Pancreas (tissue), 10 donors: Measurements from ENCODE around the gene INPP5D. TPM values are rescaled to one million over a fixed set of nuclear protein-coding genes. Genes with fewer than 3 reads are reported as not detected.
A peak's percentile ranks its signal among the peaks of the same experiment; 100 is the strongest.

Source experiments
- ATAC-seq, 4 donors: fragments of 200-7000 bp; cut with Tn5 transposase; one replicate each; pipeline versions ENCODE4 v1.8.0 to v1.9.1; 2020; ENCODE audit warnings: mild to moderate bottlenecking in 4 of 4, moderate library complexity in 4 of 4
- DNase-seq, 6 donors: peaks; one replicate each; pipeline ENCODE4 v3.0.0-alpha.2; 2020
- FAIRE-seq: peaks from 2 replicates; lab custom pipeline; 2012; peaks lifted over from hg19 to GRCh38; lab: Jason Lieb, UNC
- H3K27ac ChIP-seq, 4 donors: fragments of 200-600 bp; sonication (generic); 1 replicate in 3 of 4; 2 replicates in 1 of 4; pipeline versions ENCODE4 v1.5.0 to v1.8.0; 2020
- H3K27me3 ChIP-seq, 4 donors: fragments of 200-600 bp; one replicate each; pipeline ENCODE4 v1.8.0; 2021
- H3K36me3 ChIP-seq, 3 donors: fragments of 200-600 bp; sonication (generic) in 1 of 3; one replicate each; pipeline versions ENCODE4 v1.5.0 to v1.8.0; 2020 to 2021
- H3K4me1 ChIP-seq, 3 donors: fragments of 200-600 bp; one replicate each; pipeline ENCODE4 v1.8.0; 2021
- H3K4me3 ChIP-seq, 4 donors: fragments of 200-600 bp; sonication (generic) in 2 of 4; one replicate each; pipeline versions ENCODE4 v1.5.0 to v1.8.0; 2020 to 2021
- H3K9me3 ChIP-seq, 4 donors: fragments of 200-600 bp; one replicate each; pipeline ENCODE4 v1.8.0; 2021
- CTCF ChIP-seq, 4 donors: fragments of 200-600 bp; sonication (generic) in 3 of 4; IDR thresholded peaks; one replicate each; pipeline versions ENCODE4 v1.5.0 to v1.8.0; 2021; ENCODE audit warnings: antibody characterized with exemption in 4 of 4
- WGBS, 2 donors: extraction: QIAGEN DNeasy Blood & Tissue Kit; methylation state at CpG; one replicate each; pipeline ENCODE4 v1.1.7; 2013; 5-methylcytosine and 5-hydroxymethylcytosine counted together
- intact Hi-C, 3 donors: fragments of 100-400 bp; cut with DNase I; formaldehyde crosslinking; loops; one replicate each; pipeline versions ENCODE4 v1.11.1 to v1.14.2; 2022
- polyA plus RNA-seq, 2 donors: library from polyadenylated mRNA; stranded (reverse); fragments of 200-250 nt; gene quantifications; one replicate each; pipeline ENCODE4 v1.2.3, GENCODE V29; 2013
- total RNA-seq, 6 donors: library from RNA; stranded (reverse); fragmentation: NEBNext Ultra II Directional in 4 of 6; extraction: Animal tissue kit (Norgen Biotek cat#: 25700) in 4 of 6; gene quantifications; one replicate each; pipeline versions ENCODE4 v1.2.1 to v1.2.4, GENCODE V29; 2021 to 2023
- donor health status: healthy with polysubstance abuse.
- donor health status: DM: no; HTN: no; CAD: no; lungs with moderate emphysema.
- donor health status: DM: no; HTN: no; CAD: no.
- donor health status: control.
- donor health status: control.
- donor health status: Bipolar disorder and iron deficiency.
- donor health status: DM: yes; HTN: yes; CAD: no.
- donor health status: DM: no; HTN: no; CAD: no.
- donor health status: DM: no; HTN: no; CAD: no.
- donor health status: DM: yes; HTN: yes; CAD: no.

INPP5D gene
- total and polyA plus RNA-seq, 8 donors = 1.1 to 11.4 (median 2.3) TPM

GRCh38 chr2:233209533-233210171 lies 149.5 kb downstream of the INPP5D start:
- FAIRE-seq (no peak), DNase-seq (no peak), ATAC-seq (peak in 3 of 4 donors; percentile 53 to 62 (median 62))
- intact Hi-C loops = no loop called here
- no peak for TF ChIP-seq CTCF (IDR thresholded peaks at IDR 0.05)
- 39 to 45% methylated on average over 10 of the region's 10 CpGs for WGBS, 2 donors
- H3K4me1 ChIP-seq = no peaks in the 10 kb centered on the region
- no peak overlapping the region for H3K4me3 ChIP-seq
- H3K36me3 ChIP-seq = no peaks in the 10 kb centered on the region
- no peak overlapping the region for H3K27ac ChIP-seq
- H3K27me3 ChIP-seq = no peaks in the 10 kb centered on the region
- no peaks in the 10 kb centered on the region for H3K9me3 ChIP-seq

GRCh38 chr2:233210281-233210680 lies 150.1 kb downstream of the INPP5D start:
- 74 to 88% methylated on average over 8 of the region's 8 CpGs for WGBS, 2 donors
- Histone ChIP-seq H3K27me3 (no peaks in the 10 kb centered on the region), H3K9me3 (no peaks in the 10 kb centered on the region), H3K27ac (no peak overlapping the region), H3K4me1 (no peaks in the 10 kb centered on the region), H3K4me3 (no peak overlapping the region), H3K36me3 (no peaks in the 10 kb centered on the region)
- intact Hi-C loops = no loop called here
- TF ChIP-seq CTCF (IDR thresholded peaks at IDR 0.05) = no peak
- DNase-seq (no peak), FAIRE-seq (no peak), ATAC-seq (no peak)

GRCh38 chr2:233210843-233211547 lies 150.9 kb downstream of the INPP5D start:
- H3K27me3 ChIP-seq = no peaks in the 10 kb centered on the region
- peak; percentile 22 to 77 (median 59) for DNase-seq
- TF ChIP-seq CTCF (IDR thresholded peaks at IDR 0.05) = no peak
- intact Hi-C loops = no loop called here
- no peaks in the 10 kb centered on the region for H3K36me3 ChIP-seq
- H3K4me3 ChIP-seq = no peak overlapping the region
- FAIRE-seq = no peak
- ATAC-seq = peak in 3 of 4 donors; percentile 78 to 85 (median 82)
- 70 to 73% methylated on average over 18 of the region's 18 CpGs for WGBS, 2 donors
- H3K9me3 ChIP-seq = no peaks in the 10 kb centered on the region
- no peaks in the 10 kb centered on the region for H3K4me1 ChIP-seq
- no peak overlapping the region for H3K27ac ChIP-seq

- Histone ChIP-seq H3K4me1 (no peaks in the 10 kb centered on the region), H3K27ac (peak overlapping the region in 1 of 4 donors; percentile 8), H3K4me3 (no peak overlapping the region), H3K9me3 (no peaks in the 10 kb centered on the region), H3K27me3 (no peaks in the 10 kb centered on the region), H3K36me3 (no peaks in the 10 kb centered on the region)
- no peak for TF ChIP-seq CTCF (IDR thresholded peaks at IDR 0.05)
- FAIRE-seq (no peak), ATAC-seq (no peak), DNase-seq (no peak)
- intact Hi-C loops = no loop called here
- 75 to 85% methylated on average over 3 of the region's 3 CpGs for WGBS, 2 donors
Observed at GRCh38 chr2:233211548-233211895, 151.4 kb downstream of the INPP5D start.

GRCh38 chr2:233213011-233213410 lies 152.9 kb downstream of the INPP5D start:
- no peaks in the 10 kb centered on the region for H3K27me3 ChIP-seq
- H3K9me3 ChIP-seq = no peaks in the 10 kb centered on the region
- DNase-seq = no peak
- FAIRE-seq = no peak
- ATAC-seq = no peak
- no peaks in the 10 kb centered on the region for H3K4me1 ChIP-seq
- TF ChIP-seq CTCF (IDR thresholded peaks at IDR 0.05) = no peak
- H3K27ac ChIP-seq = no peak overlapping the region
- 82 to 88% methylated on average over 15 of the region's 15 CpGs for WGBS, 2 donors
- H3K4me3 ChIP-seq = no peak overlapping the region
- no peaks in the 10 kb centered on the region for H3K36me3 ChIP-seq
- intact Hi-C loops = no loop called here
